Panc1 (cell line): ENCODE results near the gene PRDM10. TPM values are rescaled to one million over a fixed set of nuclear protein-coding genes. Genes with fewer than 3 reads are reported as not detected.

Experiments
- ATAC-seq: fragments of 200-7000 bp; cut with Tn5 transposase; 2 replicates; pipeline ENCODE4 v1.9.1; 2020; ENCODE audit warnings: mild to moderate bottlenecking, moderate library complexity
- BruUV-seq: library from RNA; stranded (reverse); fragments of 400-500 nt; replicated peaks from 2 replicates; lab custom pipeline; 2021; lab: Mats Ljungman, UMichigan
- CTCF ChIA-PET: fragments of 300-600 bp; sonication (Branson Sonifier 250); formaldehyde crosslinking; loops from one replicate; lab custom pipeline; 2022; ENCODE audit warnings: antibody characterized with exemption; lab: Charles Lee
- POLR2A ChIA-PET: fragments of 300-600 bp; sonication (Branson Sonifier 250); formaldehyde crosslinking; loops from one replicate; lab custom pipeline; 2022; ENCODE audit warnings: antibody characterized with exemption; lab: Charles Lee
- DNase-seq: peaks from one replicate; pipeline ENCODE4 v3.0.0-alpha.2; 2010; ENCODE audit warnings: low read depth, low spot score
- H3K27ac ChIP-seq: 2 replicates; pipeline ENCODE4 v1.5.1; 2011; ENCODE audit warnings: mild to moderate bottlenecking, low read length, inconsistent platforms
- H3K27me3 ChIP-seq: fragments of 200-500 bp; sonication (Bioruptor generic); 2 replicates; pipeline ENCODE4 v1.6.0; 2014; ENCODE audit warnings: low read length, inconsistent platforms; ENCODE audit not compliant: control insufficient read depth, insufficient read depth
- H3K36me3 ChIP-seq: fragments of 200-500 bp; sonication (Bioruptor generic); 2 replicates; pipeline ENCODE4 v1.5.1; 2014; ENCODE audit warnings: inconsistent platforms, mild to moderate bottlenecking, low read length, moderate library complexity; ENCODE audit not compliant: control insufficient read depth, insufficient read depth
- H3K4me1 ChIP-seq: 2 replicates; pipeline ENCODE4 v1.5.1; 2011; ENCODE audit warnings: inconsistent platforms, mild to moderate bottlenecking, low read length, moderate library complexity; ENCODE audit not compliant: control insufficient read depth, insufficient read depth
- H3K4me3 ChIP-seq, 2 experiments: 2 replicates each; pipeline ENCODE4 v1.5.1; 2011 to 2012; ENCODE audit warnings: low read depth in 2 of 2, low read length in 2 of 2, mild to moderate bottlenecking in 2 of 2, inconsistent platforms in 1 of 2, moderate library complexity in 1 of 2
- H3K9me3 ChIP-seq: fragments of 200-500 bp; sonication (Bioruptor generic); 2 replicates; pipeline ENCODE4 v1.5.1; 2014; ENCODE audit warnings: low read depth, mild to moderate bottlenecking, inconsistent platforms, low read length, moderate library complexity; ENCODE audit not compliant: control insufficient read depth, insufficient read depth
- CTCF ChIP-seq: fragments of 450-650 bp; IDR thresholded peaks from 2 replicates; pipeline ENCODE4 v1.5.1; 2017; ENCODE audit warnings: mild to moderate bottlenecking
- POLR2AphosphoS5 ChIP-seq: IDR thresholded peaks from 2 replicates; pipeline ENCODE4 v1.6.1; 2012; ENCODE audit warnings: mild to moderate bottlenecking, low read depth, low read length, moderate library complexity
- SIN3A ChIP-seq: IDR thresholded peaks from 2 replicates; pipeline ENCODE4 v1.6.1; 2012; ENCODE audit warnings: low read depth, mild to moderate bottlenecking, low read length, moderate library complexity, borderline replicate concordance; ENCODE audit not compliant: insufficient read depth
- TCF7L2 ChIP-seq: IDR thresholded peaks from 2 replicates; pipeline ENCODE4 v1.6.1; 2011; ENCODE audit warnings: mild to moderate bottlenecking, low read depth, low read length, inconsistent platforms
- in situ Hi-C: cut with HindIII; loops from 2 replicates; pipeline ENCODE4 v1.10.0; 2016; ENCODE audit warnings: low sequenced_read_pairs, low pct_unique_long_range_greater_than_20kb
- intact Hi-C: fragments of 100-400 bp; cut with micrococcal nuclease; formaldehyde crosslinking; loops from one replicate; pipeline ENCODE4 v1.10.0; 2022; ENCODE audit not compliant: unreplicated experiment
- total RNA-seq: library from RNA; stranded (reverse); gene quantifications from one replicate; pipeline ENCODE4 v1.2.1, GENCODE V29; 2021; ENCODE audit not compliant: unreplicated experiment
- TF ChIP-seq, protein P1 (sequence below), 2 experiments: IDR thresholded peaks; 2 replicates each; pipeline ENCODE4 v1.6.1; 2011 to 2012; ENCODE audit warnings: low read depth in 2 of 2, control low read depth in 1 of 2, low read length in 1 of 2, mild to moderate bottlenecking in 1 of 2, moderate library complexity in 1 of 2; ENCODE audit not compliant: insufficient read depth in 1 of 2

The PRDM10 gene
- total RNA-seq, 1 experiment from 2014 or later, result 12.5 TPM

- ChIA-PET CTCF (no interaction called here), POLR2A (no interaction called here)
- TF ChIP-seq SIN3A, result no peak
- TF ChIP-seq, protein P1, sequence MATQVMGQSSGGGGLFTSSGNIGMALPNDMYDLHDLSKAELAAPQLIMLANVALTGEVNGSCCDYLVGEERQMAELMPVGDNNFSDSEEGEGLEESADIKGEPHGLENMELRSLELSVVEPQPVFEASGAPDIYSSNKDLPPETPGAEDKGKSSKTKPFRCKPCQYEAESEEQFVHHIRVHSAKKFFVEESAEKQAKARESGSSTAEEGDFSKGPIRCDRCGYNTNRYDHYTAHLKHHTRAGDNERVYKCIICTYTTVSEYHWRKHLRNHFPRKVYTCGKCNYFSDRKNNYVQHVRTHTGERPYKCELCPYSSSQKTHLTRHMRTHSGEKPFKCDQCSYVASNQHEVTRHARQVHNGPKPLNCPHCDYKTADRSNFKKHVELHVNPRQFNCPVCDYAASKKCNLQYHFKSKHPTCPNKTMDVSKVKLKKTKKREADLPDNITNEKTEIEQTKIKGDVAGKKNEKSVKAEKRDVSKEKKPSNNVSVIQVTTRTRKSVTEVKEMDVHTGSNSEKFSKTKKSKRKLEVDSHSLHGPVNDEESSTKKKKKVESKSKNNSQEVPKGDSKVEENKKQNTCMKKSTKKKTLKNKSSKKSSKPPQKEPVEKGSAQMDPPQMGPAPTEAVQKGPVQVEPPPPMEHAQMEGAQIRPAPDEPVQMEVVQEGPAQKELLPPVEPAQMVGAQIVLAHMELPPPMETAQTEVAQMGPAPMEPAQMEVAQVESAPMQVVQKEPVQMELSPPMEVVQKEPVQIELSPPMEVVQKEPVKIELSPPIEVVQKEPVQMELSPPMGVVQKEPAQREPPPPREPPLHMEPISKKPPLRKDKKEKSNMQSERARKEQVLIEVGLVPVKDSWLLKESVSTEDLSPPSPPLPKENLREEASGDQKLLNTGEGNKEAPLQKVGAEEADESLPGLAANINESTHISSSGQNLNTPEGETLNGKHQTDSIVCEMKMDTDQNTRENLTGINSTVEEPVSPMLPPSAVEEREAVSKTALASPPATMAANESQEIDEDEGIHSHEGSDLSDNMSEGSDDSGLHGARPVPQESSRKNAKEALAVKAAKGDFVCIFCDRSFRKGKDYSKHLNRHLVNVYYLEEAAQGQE (IDR thresholded peaks at IDR 0.05; ENCODE audit: insufficient read depth in 1 of 2, low read depth in 2 of 2, low read length in 1 of 2), result no peak
- Histone ChIP-seq H3K4me1 (no peaks in the 10 kb centered on the region), H3K27me3 (no peaks in the 10 kb centered on the region), H3K27ac (no peak overlapping the region), H3K4me3 (no peak overlapping the region), H3K9me3 (no peaks in the 10 kb centered on the region), H3K36me3 (no peaks in the 10 kb centered on the region)
- in situ Hi-C loops (no loop called here), intact Hi-C loops (no loop called here)
- ATAC-seq (no peak), DNase-seq (no peak)
- no TSS peak for BruUV-seq
These were observed 51.3 kb downstream of the PRDM10 start for GRCh38 chr11:129951201-129951865.

DNA sequence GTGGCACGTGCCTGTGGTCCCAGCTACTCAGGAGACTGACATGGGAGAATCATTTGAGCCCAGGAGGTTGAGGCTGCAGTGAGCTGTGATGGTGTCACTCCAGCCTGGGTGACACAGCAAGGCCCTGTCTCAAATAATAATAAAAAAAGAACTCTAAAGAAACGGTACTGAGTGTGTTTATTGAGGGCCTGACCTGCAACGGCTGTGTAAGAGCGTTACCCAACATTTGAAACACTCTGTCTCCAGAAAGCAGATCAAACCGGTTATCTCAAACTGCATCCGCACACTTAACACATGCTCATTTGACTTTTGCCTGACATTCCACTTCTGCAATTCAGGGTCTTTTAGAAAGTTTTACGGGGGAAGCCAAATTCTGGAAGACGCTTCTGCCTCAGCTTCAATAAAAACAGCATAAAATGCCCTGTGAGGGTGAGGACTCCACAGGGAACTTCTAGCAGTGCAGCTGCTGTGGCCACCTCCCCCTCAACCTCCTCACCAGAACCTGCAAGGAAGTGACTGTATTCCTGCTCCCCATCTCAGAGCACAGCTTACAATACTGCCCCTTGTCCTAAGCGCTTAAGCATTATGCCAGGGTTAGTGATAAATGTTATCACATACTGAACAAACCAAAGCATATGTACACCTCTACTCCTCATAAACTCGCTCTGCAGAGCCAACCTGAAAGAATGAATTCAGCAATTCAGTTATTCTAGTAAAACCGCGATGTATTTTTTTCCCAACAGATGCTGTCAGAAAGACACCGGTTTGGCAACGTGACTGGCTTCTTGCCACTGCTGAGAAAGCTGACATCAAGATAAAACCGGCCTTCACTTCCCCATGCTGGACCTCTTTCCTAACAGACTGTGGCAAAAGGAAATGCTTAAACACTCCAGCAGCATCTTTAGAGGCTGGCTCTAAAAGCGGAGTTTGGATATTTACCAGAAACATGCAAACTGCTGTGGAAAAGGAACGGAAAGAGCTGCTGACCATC lies 52.2 kb downstream of the PRDM10 start:
- DNase-seq (no peak), ATAC-seq (no peak)
- no peaks in the 10 kb centered on the region for H3K9me3 ChIP-seq
- H3K36me3 ChIP-seq, result no peaks in the 10 kb centered on the region
- in situ Hi-C loops, result no loop called here
- H3K4me1 ChIP-seq, result no peaks in the 10 kb centered on the region
- no peaks in the 10 kb centered on the region for H3K27me3 ChIP-seq
- ChIA-PET CTCF (interaction anchor here (0.6 kb wide), 1 partner anchor 27 kb away, joined by 9 read pairs; no protein-coding TSS in a partner anchor), POLR2A (interaction anchor here (0.5 kb wide), 1 partner anchor 52 kb away, joined by 10 read pairs; the partner anchor contains the start of gene PRDM10)
- H3K4me3 ChIP-seq, result no peak overlapping the region
- intact Hi-C loops, result no loop called here
- no peak overlapping the region for H3K27ac ChIP-seq
- TF ChIP-seq POLR2AphosphoS5, result no peak
- TF ChIP-seq, protein P1 (IDR thresholded peaks at IDR 0.05; ENCODE audit: insufficient read depth in 1 of 2, low read depth in 2 of 2, low read length in 1 of 2), result no peak
- TF ChIP-seq SIN3A, result no peak
- TF ChIP-seq TCF7L2, result no peak
- TF ChIP-seq CTCF, result no peak
- BruUV-seq, result no TSS peak
